SK-N-MC (cell line): Measurements from ENCODE around the gene BEGAIN.

ENCODE experiments used
- EZH2 ChIP-seq: fragments of 200-600 bp; sonication (generic); IDR thresholded peaks from one replicate; pipeline ENCODE4 v1.6.1; 2017; ENCODE audit warnings: antibody characterized with exemption
- FOXP2 ChIP-seq: optimal IDR thresholded peaks from 2 replicates; pipeline ENCODE3; 2011; ENCODE audit warnings: mild to moderate bottlenecking, moderate library complexity; ENCODE audit not compliant: insufficient read depth; ENCODE audit errors: extremely low read length, control extremely low read depth
- POLR2AphosphoS5 ChIP-seq: IDR thresholded peaks from 2 replicates; pipeline ENCODE4 v1.6.1; 2012; ENCODE audit warnings: mild to moderate bottlenecking, low read depth, low read length, borderline replicate concordance

GRCh38 chr14:100526057-100526456 lies 61.2 kb downstream of the BEGAIN start:
- TF ChIP-seq EZH2 (no peak), POLR2AphosphoS5 (no peak), FOXP2 (no peak)
